NCI-H2029 (cell line): ENCODE results near the gene DRG1.
"Not testable (repeated sequence)": the region's sequence is repeated elsewhere in the genome, so short reads cannot be mapped to it uniquely, and the experiment has no call there.

Experiments used
- DNase-seq: peaks from one replicate; lab custom pipeline; 2025; lab: John Stamatoyannopoulos, UW

DRG1 gene, protein sequence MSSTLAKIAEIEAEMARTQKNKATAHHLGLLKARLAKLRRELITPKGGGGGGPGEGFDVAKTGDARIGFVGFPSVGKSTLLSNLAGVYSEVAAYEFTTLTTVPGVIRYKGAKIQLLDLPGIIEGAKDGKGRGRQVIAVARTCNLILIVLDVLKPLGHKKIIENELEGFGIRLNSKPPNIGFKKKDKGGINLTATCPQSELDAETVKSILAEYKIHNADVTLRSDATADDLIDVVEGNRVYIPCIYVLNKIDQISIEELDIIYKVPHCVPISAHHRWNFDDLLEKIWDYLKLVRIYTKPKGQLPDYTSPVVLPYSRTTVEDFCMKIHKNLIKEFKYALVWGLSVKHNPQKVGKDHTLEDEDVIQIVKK

GRCh38 chr22:31399211-31400022 lies at the start of gene DRG1:
TSS of gene DRG1 (plus strand) at chr22:31399604. CDS start at chr22:31399684, 80 bp downstream.
- peak; percentile 92 for DNase-seq

- no peak for DNase-seq
Measured at GRCh38 chr22:31349960-31350359, 49.4 kb upstream of the DRG1 start.

DNA sequence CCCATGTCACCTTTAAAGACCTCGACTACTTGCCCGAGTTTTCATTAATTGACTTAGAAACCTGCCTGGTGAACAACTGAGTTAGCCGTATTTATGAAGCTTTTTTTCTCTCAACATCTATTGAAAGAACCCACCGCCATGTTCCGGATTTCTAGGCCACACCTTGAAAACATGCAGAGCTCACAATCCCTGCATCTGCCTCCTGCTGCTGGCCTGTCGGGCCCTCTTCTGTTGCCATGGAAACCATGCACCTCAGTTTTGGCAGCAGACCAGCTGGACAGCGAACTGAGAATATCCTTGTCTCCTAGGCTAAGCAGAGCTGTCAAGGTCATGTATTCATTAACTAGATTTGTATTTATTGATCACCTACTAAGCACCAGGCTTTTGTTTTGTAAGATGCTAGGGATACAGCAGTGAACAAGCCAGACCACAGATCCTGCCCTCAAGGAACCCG lies 49.0 kb upstream of the DRG1 start:
- peak; percentile 84 for DNase-seq

- DNase-seq = no peak
Measured at GRCh38 chr22:31354515-31354914, 44.9 kb upstream of the DRG1 start.

DNA sequence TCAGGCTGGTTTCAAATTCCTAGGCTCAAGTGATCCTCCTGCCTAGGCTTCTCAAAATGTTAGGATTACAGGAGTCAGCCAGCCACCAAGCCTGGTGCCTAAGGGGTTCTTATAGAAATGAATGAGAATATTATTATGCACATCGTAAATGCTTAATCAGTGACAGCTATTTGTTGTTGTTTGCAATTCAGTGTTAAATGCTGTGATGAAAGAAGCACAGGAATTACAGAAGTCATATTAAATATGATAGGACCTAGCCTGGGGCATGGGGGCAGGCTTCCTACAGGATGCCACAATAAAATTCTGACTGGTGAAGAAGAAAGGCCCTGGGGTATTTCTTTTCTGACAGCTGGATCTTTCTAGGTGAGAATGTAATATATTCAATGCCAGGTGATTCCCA lies 39.4 kb upstream of the DRG1 start:
- no peak for DNase-seq

GRCh38 chr22:31361743-31362142 lies 37.7 kb upstream of the DRG1 start:
- DNase-seq = no peak

- DNase-seq = no peak
Measured at GRCh38 chr22:31363885-31364465, 35.4 kb upstream of the DRG1 start.

- no peak for DNase-seq
Measured at GRCh38 chr22:31367426-31367825, 32.0 kb upstream of the DRG1 start.

DNA sequence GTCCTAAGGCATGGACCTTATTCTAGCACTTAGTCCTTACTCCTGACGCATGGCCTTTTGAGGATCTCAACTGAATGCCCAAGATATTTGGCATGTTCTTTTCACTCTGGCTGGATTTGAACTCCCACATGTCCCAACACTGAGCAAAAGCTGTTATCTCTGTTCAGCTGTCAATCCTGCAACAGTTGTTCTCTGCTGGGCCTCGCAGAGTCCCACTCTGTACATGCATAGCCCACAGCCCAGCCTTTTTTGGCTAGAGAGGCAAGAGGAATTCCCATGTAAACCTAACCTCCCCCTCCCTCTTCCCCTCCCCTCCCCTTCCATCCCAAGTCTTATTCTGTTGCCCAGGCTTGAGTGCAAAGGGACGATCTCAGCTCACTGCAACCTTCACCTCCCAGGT lies 21.8 kb upstream of the DRG1 start:
- no peak for DNase-seq

GRCh38 chr22:31378123-31378522 lies 21.3 kb upstream of the DRG1 start:
- DNase-seq = no peak

GRCh38 chr22:31378651-31379050 lies 20.8 kb upstream of the DRG1 start:
- DNase-seq = not testable (repeated sequence)

GRCh38 chr22:31393893-31394292 lies 5.5 kb upstream of the DRG1 start:
- DNase-seq = no peak

- no peak for DNase-seq
Measured at GRCh38 chr22:31394326-31394725, 5.1 kb upstream of the DRG1 start.

DNA sequence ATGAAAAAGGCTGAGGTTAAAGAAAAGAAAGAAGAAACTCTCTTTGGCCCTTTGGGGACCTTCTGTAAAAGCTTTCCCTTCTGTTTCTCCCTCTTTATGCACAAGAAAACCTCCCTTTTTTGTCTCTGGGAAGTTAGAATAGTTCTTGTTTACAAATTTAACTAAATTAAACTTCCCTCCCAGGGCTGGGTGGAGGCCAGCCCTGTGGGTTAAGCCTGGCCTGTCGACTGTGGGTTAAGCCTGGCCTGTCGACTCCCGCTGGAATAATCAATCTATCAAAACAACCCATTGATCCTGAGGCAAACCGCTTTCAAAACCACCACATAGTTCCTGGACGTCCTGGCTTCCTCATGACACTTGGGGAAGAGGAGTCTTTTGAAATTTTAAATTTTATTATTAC lies 1.2 kb upstream of the DRG1 start:
- no peak for DNase-seq

DNA sequence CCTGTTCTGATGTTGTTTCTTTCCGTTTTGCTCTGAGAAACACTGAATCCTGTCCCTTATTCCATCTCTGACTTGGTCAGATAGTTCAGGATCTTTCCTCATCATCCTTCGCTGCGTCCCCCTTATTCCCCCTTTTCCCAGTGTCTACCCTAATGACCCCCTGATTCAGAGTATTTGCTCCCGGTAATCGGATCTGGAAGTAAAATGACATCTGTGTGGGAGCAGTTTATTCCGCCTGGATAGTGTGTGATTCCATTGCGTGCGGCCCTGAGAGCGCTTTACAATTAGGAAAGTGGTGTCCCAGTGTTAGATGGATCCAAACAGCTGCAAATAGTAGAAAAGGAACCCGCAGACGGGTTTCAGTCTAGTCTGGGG lies 606 bp downstream of the DRG1 start:
- no peak for DNase-seq

DNA sequence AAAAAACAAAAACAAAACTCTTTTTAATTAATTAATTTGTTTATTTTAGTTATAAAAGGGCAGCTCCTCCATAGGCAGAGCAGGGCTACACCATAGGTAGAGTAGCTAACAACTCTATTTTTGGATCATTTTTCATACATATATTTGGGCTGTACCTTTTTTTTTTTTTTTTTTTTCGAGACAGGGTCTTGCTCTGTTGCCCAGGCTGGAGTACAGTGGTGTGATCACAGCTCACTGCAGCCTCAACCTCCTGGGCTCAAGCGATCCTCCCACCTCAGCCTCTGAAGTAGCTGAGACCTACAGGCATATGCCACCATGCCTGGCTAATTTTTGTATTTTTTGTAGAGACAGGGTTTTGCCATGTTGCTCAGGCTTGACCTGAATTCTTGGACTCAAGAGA lies 2.9 kb downstream of the DRG1 start:
- DNase-seq = not testable (repeated sequence)

- DNase-seq = no peak
Measured at GRCh38 chr22:31425331-31426050, 26.1 kb downstream of the DRG1 start.

DNA sequence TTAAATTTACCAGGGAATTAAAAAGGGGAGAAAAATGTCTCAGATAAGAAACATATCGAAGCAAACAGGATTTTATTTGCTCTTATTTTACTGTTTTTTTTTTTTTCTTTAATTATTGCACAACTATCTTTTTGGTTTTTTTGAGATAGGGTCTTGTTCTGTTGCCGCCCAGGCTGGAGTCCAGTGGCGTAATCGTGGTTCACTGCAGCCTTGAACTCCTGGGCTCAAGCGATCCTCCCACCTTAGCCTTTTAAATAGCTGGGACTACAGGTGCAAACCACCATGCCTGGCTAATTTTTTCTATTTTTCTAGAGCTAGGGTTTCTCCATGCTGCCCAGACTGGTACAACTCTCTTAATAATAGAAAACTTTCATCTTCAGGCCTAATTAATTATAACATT lies 32.5 kb downstream of the DRG1 start:
- DNase-seq = no peak

DNA sequence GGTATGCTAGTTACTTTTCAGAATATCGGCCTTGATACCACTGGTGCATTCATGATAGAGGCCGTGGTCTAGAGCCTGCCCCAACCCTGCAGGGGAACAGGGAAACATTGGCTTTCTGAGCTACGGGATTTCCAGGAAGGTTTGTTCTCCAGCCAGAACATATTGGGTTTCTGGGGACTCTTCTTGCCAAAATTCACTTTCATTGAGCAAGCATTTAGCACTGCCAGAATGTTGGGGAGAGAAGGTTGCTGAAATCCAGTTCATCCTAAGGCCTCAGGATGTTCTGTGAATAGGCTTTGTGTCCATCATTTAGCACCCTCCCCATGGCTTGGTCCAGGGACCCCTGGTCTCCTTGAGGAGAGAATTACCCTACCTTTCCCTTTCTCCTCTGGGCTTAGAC lies 36.7 kb downstream of the DRG1 start:
- DNase-seq = no peak

- no peak for DNase-seq
Measured at GRCh38 chr22:31439808-31440207, 40.4 kb downstream of the DRG1 start.

DNA sequence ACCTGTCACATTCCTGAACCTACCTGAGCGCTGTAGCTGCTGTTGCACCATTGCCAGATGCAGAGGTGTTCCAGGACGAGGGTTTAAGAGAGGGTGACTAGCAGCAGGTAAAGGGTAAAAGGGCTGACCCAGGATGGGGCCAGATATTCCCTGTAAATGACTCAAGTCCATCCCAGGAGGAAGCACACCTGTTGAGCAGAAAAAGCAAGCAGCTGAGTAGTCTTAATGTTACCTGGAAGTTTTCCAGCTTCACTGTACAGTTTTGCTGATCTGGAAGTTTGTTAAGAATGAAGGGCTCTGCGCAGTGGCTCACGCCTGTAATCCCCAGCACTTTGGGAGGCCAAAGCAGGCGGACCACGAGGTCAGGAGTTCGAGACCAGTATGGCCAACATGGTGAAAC lies 41.3 kb downstream of the DRG1 start:
- no peak for DNase-seq

DNA sequence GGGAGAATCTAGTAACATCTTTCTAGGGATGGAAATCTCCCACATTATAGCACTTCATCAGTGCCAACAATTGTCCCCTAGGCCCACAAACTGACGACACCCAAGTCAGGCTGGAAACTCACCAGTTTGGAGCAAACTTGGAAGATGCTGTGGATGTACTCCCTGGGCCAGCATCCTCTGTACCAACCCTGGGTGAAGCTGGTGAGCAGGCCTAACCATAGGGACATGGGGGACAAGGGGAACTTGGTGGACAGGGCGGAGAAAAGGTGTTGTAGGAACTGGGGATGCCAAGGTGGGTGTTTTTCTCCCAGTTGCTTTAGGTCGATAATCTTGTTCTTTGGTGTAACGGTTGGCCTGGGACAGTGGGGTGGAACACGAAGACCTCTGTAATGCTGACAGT lies 42.2 kb downstream of the DRG1 start:
- no peak for DNase-seq
